Myometrial cell (primary cell): ENCODE measurements around the gene GPR78. TPM values are rescaled to one million over a fixed set of nuclear protein-coding genes. Genes with fewer than 3 reads are reported as not detected.

ENCODE experiments used
- total RNA-seq: library from RNA; depleted of rRNA; stranded (reverse); fragments of >200 nt; gene quantifications from 2 replicates; pipeline ENCODE4 v1.2.3, GENCODE V29; 2015

GPR78 gene
- under 0.01 TPM in 1 of 2 replicates, not detected in the other for total RNA-seq

GRCh38 chr4:8580321-8581093 lies at the start of gene GPR78:
Gene GPR78, plus strand, starts transcription at chr4:8580392. Its CDS starts 591 bp downstream, at chr4:8580983.

GRCh38 chr4:8592366-8593263 lies 12.4 kb downstream of the GPR78 start, which contains the start of gene CPZ:
Gene CPZ, plus strand, starts transcription at chr4:8592765. Its CDS starts 69 bp downstream, at chr4:8592834.

Other genes with a start within 250 kb of the GPR78 start
- gene ACOX3, start 139.7 kb upstream of the GPR78 start, total RNA-seq, result 36.2 and 45.6 TPM in 2 replicates
- 11.5 and 25.1 TPM in 2 replicates for gene TRMT44, start 139.6 kb upstream of the GPR78 start, total RNA-seq
- 2.9 and 3.5 TPM in 2 replicates for gene CPZ, start 12.4 kb downstream of the GPR78 start, total RNA-seq